Stimulated activated CD4-positive, alpha-beta T cell treated with anti-CD3 and anti-CD28 coated beads, Interleukin-1b, Interleukin-23, amount 100 ng/mL, for 48 hours (primary cell): ENCODE results near the gene FZD7.

Experiments
- DNase-seq: peaks from one replicate; pipeline ENCODE4 v3.0.0-alpha.2; 2020

FZD7 gene

GRCh38 chr2:202033317-202034248 lies at the start of gene FZD7:
FZD7 (plus strand) TSS chr2:202033855; CDS start chr2:202034648, 793 bp downstream.
- peak; percentile 81 for DNase-seq

- DNase-seq: no peak
These were observed 49.3 kb upstream of the FZD7 start for GRCh38 chr2:201984333-201984732.

- DNase-seq: no peak
These were observed 48.7 kb upstream of the FZD7 start for GRCh38 chr2:201984800-201985525.

- DNase-seq: no peak
These were observed 47.8 kb upstream of the FZD7 start for GRCh38 chr2:201985728-201986462.

- DNase-seq: no peak
These were observed 47.3 kb upstream of the FZD7 start for GRCh38 chr2:201986463-201986735.

GRCh38 chr2:201987426-201987825 lies 46.2 kb upstream of the FZD7 start:
- no peak for DNase-seq

GRCh38 chr2:201990069-201990468 lies 43.6 kb upstream of the FZD7 start:
- DNase-seq: no peak

- DNase-seq: no peak
These were observed 40.7 kb upstream of the FZD7 start for GRCh38 chr2:201992960-201993359.

- no peak for DNase-seq
These were observed 38.5 kb upstream of the FZD7 start for GRCh38 chr2:201994973-201995638.

GRCh38 chr2:201996006-201996405 lies 37.6 kb upstream of the FZD7 start:
- DNase-seq: no peak

GRCh38 chr2:201996679-201997314 lies 36.9 kb upstream of the FZD7 start:
- DNase-seq: no peak

- DNase-seq: no peak
These were observed 34.4 kb upstream of the FZD7 start for GRCh38 chr2:201999279-201999678.

GRCh38 chr2:202001826-202002225 lies 31.8 kb upstream of the FZD7 start:
- no peak for DNase-seq

GRCh38 chr2:202002381-202002780 lies 31.3 kb upstream of the FZD7 start:
- no peak for DNase-seq

GRCh38 chr2:202005272-202005887 lies 28.3 kb upstream of the FZD7 start:
- DNase-seq: no peak

GRCh38 chr2:202006301-202006700 lies 27.4 kb upstream of the FZD7 start:
- DNase-seq: no peak

GRCh38 chr2:202007015-202007982 lies 26.4 kb upstream of the FZD7 start:
- DNase-seq: no peak

- DNase-seq: no peak
These were observed 25.7 kb upstream of the FZD7 start for GRCh38 chr2:202007983-202008354.

- no peak for DNase-seq
These were observed 24.6 kb upstream of the FZD7 start for GRCh38 chr2:202009019-202009481.

- DNase-seq: no peak
These were observed 24.1 kb upstream of the FZD7 start for GRCh38 chr2:202009581-202009980.

GRCh38 chr2:202014318-202014717 lies 19.3 kb upstream of the FZD7 start:
- no peak for DNase-seq
